OCI-LY1 (cell line): ENCODE results near the gene TMEM176B.
A peak's percentile ranks its signal among the peaks of the same experiment; 100 is the strongest.

ENCODE experiments used
- EZH2 ChIP-seq: fragments of 200-600 bp; sonication (generic), shearing (Covaris generic); IDR thresholded peaks from 2 replicates; pipeline ENCODE4 v1.8.0; 2017; ENCODE audit warnings: borderline replicate concordance, mixed run types, mild to moderate bottlenecking, antibody characterized with exemption, low read length, moderate library complexity, mixed read lengths
- TF ChIP-seq, protein P1 (sequence below): fragments of 200-600 bp; sonication (generic), shearing (Covaris generic); IDR thresholded peaks from 2 replicates; pipeline ENCODE4 v1.5.1; 2017; ENCODE audit warnings: mild to moderate bottlenecking, antibody characterized with exemption, low read length, moderate library complexity, mixed read lengths

DNA sequence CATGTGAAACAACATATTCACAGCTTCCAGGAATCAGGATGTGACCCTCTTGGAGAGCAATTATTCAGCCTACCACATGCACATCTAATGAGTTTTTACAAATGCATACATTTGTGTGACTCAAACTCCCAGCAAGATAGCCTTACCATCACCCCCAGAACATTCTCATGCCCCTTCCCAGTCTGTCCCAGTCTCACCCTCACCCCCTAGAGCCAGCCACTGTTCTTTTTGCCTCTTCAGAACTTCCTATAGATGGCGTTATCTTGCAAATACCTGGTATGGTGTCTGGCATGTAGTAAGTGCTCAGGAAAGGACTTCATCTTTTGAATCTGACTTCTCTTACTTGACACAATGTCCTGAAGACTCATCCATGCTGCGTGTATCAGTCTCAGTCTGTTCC lies 28.2 kb upstream of the TMEM176B start:
- TF ChIP-seq, protein P1, sequence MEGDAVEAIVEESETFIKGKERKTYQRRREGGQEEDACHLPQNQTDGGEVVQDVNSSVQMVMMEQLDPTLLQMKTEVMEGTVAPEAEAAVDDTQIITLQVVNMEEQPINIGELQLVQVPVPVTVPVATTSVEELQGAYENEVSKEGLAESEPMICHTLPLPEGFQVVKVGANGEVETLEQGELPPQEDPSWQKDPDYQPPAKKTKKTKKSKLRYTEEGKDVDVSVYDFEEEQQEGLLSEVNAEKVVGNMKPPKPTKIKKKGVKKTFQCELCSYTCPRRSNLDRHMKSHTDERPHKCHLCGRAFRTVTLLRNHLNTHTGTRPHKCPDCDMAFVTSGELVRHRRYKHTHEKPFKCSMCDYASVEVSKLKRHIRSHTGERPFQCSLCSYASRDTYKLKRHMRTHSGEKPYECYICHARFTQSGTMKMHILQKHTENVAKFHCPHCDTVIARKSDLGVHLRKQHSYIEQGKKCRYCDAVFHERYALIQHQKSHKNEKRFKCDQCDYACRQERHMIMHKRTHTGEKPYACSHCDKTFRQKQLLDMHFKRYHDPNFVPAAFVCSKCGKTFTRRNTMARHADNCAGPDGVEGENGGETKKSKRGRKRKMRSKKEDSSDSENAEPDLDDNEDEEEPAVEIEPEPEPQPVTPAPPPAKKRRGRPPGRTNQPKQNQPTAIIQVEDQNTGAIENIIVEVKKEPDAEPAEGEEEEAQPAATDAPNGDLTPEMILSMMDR: peak; percentile 10; the same call in 1 of the 2 replicates
- no peak for TF ChIP-seq EZH2
